Activated CD8-positive, alpha-beta memory T cell treated with anti-CD3 and anti-CD28 coated beads, Interleukin-2, amount 10 ng/mL, durations not matched to agents 7 days and 5 days (primary cell): ENCODE results near the gene NDUFV1. TPM values are rescaled to one million over a fixed set of nuclear protein-coding genes. Genes with fewer than 3 reads are reported as not detected.
"Not testable (repeated sequence)": the region's sequence is repeated elsewhere in the genome, so short reads cannot be mapped to it uniquely, and the experiment has no call there.

Experiments
- ATAC-seq: fragments of 150-1000 bp; cut with Tn5 transposase; one replicate; pipeline ENCODE4 v1.10.0; 2021; ENCODE audit warnings: moderate library complexity
- CTCF ChIA-PET: fragments of 350-600 bp; sonication (Branson Sonifier 250); formaldehyde crosslinking; loops from one replicate; lab custom pipeline; 2021; ENCODE audit warnings: antibody characterized with exemption; lab: Charles Lee
- DNase-seq: peaks from one replicate; pipeline ENCODE4 v3.0.0-alpha.2; 2020
- H3K27ac Mint-ChIP-seq: one replicate; pipeline ENCODE4 v1.8.0; 2021; ENCODE audit warnings: mild to moderate bottlenecking, mixed read lengths
- H3K27me3 Mint-ChIP-seq: one replicate; pipeline ENCODE4 v1.8.0; 2021; ENCODE audit warnings: mixed read lengths
- H3K36me3 Mint-ChIP-seq: one replicate; pipeline ENCODE4 v1.8.0; 2021; ENCODE audit warnings: mild to moderate bottlenecking, mixed read lengths
- H3K4me1 Mint-ChIP-seq: one replicate; pipeline ENCODE4 v1.8.0; 2021; ENCODE audit warnings: mixed read lengths
- H3K4me3 Mint-ChIP-seq: one replicate; pipeline ENCODE4 v1.8.0; 2021; ENCODE audit warnings: mild to moderate bottlenecking, moderate library complexity, mixed read lengths
- H3K9me3 Mint-ChIP-seq: one replicate; pipeline ENCODE4 v1.8.0; 2022; ENCODE audit warnings: low read depth, mixed read lengths
- total RNA-seq, 2 experiments: library from RNA; stranded (reverse); gene quantifications; one replicate each; pipeline ENCODE4 v1.2.3, GENCODE V29; 2021

NDUFV1 gene
- total RNA-seq, 2 experiments from 2014 or later = 239 to 252 TPM

DNA sequence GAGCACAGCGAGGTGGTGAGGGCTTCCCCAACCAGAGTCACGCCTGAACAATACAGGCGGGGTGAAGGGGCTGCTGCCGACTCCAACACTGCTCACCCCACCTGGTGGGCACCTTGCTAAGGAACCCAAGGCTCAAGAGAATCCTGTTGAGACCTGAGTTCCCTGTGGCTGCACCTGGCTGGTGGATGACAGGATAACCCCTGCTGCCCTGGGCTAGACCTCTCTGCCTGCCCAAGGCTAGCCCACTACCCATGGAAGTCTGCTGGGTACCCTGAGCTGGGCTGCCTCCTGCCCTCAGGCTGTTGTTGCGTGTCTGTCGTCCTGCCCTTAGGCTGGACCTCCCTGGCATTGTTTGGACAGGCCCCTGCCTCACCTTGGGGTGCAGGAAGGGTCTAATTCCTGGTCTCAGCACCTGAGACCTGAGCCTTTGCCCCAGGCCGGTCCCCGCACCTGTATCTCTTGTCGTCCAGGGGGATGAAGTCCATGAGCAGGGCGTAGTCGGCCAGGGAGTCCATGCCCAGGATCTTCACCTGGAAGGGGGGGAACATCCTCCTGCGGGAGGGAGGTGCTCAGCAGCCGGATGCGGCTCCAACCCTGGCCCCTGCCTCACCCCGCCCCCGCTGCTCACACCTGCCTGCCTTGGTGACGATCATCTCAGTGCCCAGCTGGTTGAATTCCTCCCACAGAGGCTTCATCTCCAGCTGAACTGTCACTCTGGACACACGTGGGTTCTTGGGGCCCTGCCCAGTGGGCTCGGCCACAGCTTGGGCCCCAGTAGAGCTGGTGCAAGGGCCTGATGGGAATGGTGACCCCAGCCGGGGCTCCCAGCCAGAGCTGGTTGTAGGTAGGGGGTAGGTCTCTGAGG, 27.9 kb downstream of the NDUFV1 start:
- no peaks in the 10 kb centered on the region for H3K36me3 Mint-ChIP-seq
- H3K27me3 Mint-ChIP-seq = peaks cover 4% of the 10 kb centered on the region
- DNase-seq = no peak
- ATAC-seq = no peak
- CTCF ChIA-PET = interaction anchor here (1.7 to 8.4 kb wide), 3 partner anchors 12 to 17 kb away, joined by 5 to 157 read pairs (median 18); partner anchors contain the start of gene ACY3
- peaks cover 16% of the 10 kb centered on the region for H3K4me1 Mint-ChIP-seq
- no peaks in the 10 kb centered on the region for H3K9me3 Mint-ChIP-seq
- no peak overlapping the region for H3K27ac Mint-ChIP-seq
- H3K4me3 Mint-ChIP-seq = no peak overlapping the region

DNA sequence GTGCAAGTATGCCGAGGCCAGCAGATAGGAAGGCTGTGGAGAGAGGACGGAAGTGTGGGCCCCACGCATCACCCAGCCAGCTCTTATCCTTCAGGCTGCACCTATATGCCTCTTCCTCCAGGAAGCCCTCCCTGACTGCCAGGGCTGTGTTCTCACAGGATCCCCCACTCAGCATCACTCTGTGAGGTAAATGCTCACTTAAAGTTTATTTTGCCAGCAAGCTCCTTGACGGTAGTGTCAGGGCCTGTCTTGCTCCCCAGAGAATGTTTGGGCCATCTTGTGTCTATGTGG, 28.4 kb downstream of the NDUFV1 start:
- ATAC-seq (no peak), DNase-seq (no peak)
- Mint-ChIP-seq H3K4me1 (peaks cover 18% of the 10 kb centered on the region), H3K4me3 (no peak overlapping the region), H3K27ac (no peak overlapping the region), H3K9me3 (no peaks in the 10 kb centered on the region), H3K27me3 (peaks cover 4% of the 10 kb centered on the region), H3K36me3 (no peaks in the 10 kb centered on the region)
- CTCF ChIA-PET = interaction anchor here (1.1 to 4.2 kb wide), 4 partner anchors 11 to 33 kb away, joined by 4 to 20 read pairs (median 12); partner anchors contain the start of gene ACY3

DNA sequence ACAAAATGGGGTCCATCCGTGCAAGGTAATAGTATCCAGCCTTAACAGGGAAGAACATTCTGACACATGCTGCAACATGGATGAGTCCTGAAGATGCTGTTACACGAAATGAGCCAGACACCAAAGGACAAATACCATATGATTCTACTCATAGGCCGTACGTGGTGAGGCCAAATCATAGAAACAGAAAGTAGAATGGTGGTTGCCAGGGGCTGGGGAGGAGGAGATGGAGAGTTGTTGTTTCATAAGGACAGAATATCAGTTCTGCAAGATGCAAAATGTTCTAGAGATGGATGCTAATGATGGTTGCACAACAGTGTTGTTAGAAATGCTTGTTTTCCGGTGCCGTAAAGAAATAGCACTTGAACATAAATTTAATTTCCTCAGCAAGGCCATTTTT, 30.2 kb downstream of the NDUFV1 start:
- peaks cover 13% of the 10 kb centered on the region for H3K4me1 Mint-ChIP-seq
- H3K27ac Mint-ChIP-seq = no peak overlapping the region
- H3K36me3 Mint-ChIP-seq = no peaks in the 10 kb centered on the region
- no peak for DNase-seq
- CTCF ChIA-PET = interaction anchor here (0.7 to 4.2 kb wide), 4 partner anchors 8 to 22 kb away, joined by 3 to 20 read pairs (median 10); no protein-coding TSS in a partner anchor
- H3K4me3 Mint-ChIP-seq = no peak overlapping the region
- peaks cover 4% of the 10 kb centered on the region for H3K27me3 Mint-ChIP-seq
- no peak for ATAC-seq
- no peaks in the 10 kb centered on the region for H3K9me3 Mint-ChIP-seq

DNA sequence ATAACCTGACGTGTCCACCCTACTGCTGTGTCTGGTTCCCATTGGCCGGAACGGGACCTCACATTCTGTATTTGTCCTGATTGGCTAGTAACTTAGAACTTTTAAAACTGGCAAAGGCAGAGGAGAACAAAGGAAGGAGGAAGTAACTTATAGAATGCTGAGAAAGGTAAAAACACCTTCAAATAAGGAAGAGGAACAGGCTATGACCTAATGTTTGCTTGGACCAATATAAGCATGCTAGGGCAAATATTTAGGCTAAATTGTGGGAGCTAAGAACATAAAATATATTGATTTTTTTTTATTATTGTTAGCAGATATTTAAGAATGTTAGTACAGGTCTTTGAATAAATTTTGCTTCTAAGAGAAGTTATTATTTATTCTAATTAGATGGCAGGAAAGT, 30.7 kb downstream of the NDUFV1 start:
- H3K36me3 Mint-ChIP-seq, H3K4me3 Mint-ChIP-seq, DNase-seq, H3K27ac Mint-ChIP-seq, ATAC-seq, H3K27me3 Mint-ChIP-seq, H3K9me3 Mint-ChIP-seq: not testable (repeated sequence)
- H3K4me1 Mint-ChIP-seq = peaks cover 13% of the 10 kb centered on the region
- CTCF ChIA-PET = interaction anchor here (0.7 to 4.2 kb wide), 3 partner anchors 8 to 21 kb away, joined by 3 to 20 read pairs (median 5); no protein-coding TSS in a partner anchor

DNA sequence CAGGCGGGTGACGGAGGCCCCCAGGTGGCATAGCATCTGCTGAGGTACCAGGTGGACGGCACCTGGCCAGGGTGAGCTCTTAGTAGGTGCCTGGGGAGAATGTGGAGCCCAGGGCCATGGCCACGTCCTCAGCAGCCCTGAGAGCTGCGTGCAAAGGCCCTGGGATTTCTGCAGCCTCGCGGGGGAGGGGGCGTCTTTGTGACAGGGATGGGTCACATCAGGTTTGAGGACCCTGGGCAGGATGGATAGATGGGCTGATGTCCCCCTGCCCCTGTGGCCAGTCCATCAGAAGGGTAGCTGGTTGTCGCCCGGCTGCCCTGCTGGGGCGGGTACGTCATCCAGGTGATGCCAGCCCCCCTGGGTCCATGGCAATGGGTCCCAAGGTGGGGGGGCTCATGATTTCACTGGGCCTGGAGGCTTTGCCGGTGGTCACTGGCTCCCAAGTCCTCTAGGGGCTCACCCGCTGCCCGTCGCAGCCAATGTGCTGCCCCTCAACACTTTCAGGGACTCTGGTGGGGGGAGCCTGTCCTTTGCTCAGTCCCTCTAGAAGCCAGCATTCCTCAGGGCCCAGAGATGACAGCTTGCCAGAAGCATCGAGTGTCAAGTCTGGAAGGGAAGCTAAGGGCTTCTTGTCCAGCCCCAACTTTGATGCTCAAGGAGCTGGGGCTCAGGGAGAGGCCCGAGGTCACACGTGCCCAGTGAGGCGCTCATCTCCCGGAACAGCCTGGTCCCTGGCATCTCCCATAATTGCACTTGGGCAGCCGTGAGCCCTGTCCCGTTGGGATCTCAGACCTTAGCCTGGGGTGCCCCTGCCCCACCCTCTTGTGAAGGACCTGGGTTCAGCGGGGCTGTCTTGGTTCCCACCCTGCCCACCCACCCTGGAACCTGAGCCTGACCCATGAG, 32.0 kb downstream of the NDUFV1 start:
- Mint-ChIP-seq H3K27me3 (peaks cover 4% of the 10 kb centered on the region), H3K4me3 (no peak overlapping the region), H3K9me3 (no peaks in the 10 kb centered on the region), H3K4me1 (peaks cover 13% of the 10 kb centered on the region), H3K36me3 (no peaks in the 10 kb centered on the region), H3K27ac (no peak overlapping the region)
- DNase-seq (no peak), ATAC-seq (no peak)
- CTCF ChIA-PET = interaction anchor here (1.0 to 4.2 kb wide), 6 partner anchors 9 to 58 kb away, joined by 3 to 22 read pairs (median 4); partner anchors contain the start of gene NUDT8

DNA sequence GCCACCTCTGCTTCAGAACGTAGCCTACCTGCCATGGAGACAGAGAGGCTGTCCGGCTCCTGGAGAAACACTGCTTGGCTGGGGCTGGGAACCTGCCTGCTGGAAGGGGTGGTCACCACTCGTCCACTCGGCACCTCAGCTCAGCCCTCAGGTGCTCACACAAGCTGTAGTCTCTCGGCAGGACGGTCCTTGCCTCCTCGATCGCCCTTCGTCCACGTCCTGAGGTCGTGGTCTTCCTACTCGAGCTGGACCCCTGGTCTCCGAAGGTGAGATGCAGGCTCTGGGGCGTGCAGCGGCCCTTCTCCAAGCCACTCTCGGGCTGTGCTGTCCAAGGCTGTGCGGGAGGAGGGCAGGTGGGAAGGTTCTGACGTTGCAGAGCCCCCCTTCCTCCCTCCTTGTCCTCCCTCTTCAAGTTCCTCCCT, 32.7 kb downstream of the NDUFV1 start, which contains the start of gene TBX10:
Gene TBX10 (minus strand): TSS at position 326 of the 422 bp plus-strand sequence. CDS start 291 bp downstream, at position 35.
- Mint-ChIP-seq H3K36me3 (no peaks in the 10 kb centered on the region), H3K27ac (no peak within 1 kb of the TSS), H3K9me3 (peaks cover 3% of the 10 kb centered on the region), H3K4me3 (no peak within 1 kb of the TSS), H3K4me1 (peaks cover 15% of the 10 kb centered on the region), H3K27me3 (peaks cover 4% of the 10 kb centered on the region)
- DNase-seq (no peak), ATAC-seq (no peak)
- CTCF ChIA-PET = interaction anchor here (0.7 to 4.2 kb wide), 7 partner anchors 10 to 59 kb away, joined by 3 to 22 read pairs (median 3); partner anchors contain the start of gene NUDT8

DNA sequence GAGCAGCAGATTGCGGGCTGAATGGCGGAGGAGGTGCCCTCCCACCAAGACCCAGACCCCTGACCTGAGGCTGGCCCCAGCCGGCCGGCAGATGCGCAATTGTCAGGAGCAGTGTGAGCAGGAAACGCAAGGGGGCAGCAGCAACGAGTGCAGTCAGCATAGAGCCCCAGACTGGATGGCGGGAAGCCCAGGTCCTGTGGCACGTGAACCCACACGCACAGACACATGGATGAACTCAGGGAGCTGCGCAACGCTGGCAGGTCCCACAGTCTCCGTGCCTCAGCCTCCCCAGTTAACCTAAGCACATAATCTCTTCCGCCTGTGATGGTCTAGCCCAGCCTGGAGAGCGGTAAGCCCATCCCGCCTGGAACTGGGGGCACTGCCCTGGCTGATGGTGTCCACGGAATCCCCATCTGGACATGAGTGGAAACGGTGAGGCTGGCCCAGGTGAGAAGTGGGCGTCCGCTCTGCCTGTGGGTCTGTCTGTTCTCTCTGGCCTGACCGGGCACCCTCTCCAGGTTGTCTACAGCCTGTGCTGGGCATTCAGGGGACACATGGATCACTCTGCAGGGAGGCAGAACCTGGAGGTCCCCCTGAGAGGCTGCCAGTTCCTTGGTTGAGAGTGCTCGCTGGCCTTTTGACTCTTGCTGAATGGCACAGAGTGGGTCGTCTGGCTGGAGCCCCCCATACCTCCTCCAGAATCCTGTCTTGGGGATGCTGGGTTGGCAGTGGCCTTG, 33.5 kb downstream of the NDUFV1 start:
- H3K27ac Mint-ChIP-seq = no peak overlapping the region
- CTCF ChIA-PET = interaction anchor here (0.6 to 3.3 kb wide), 5 partner anchors 10 to 19 kb away, joined by 3 to 22 read pairs (median 3); partner anchors contain the start of gene NUDT8
- H3K4me1 Mint-ChIP-seq = peaks cover 15% of the 10 kb centered on the region
- H3K4me3 Mint-ChIP-seq = no peak overlapping the region
- peak; percentile 76 for DNase-seq
- H3K36me3 Mint-ChIP-seq = no peaks in the 10 kb centered on the region
- H3K27me3 Mint-ChIP-seq = peaks cover 4% of the 10 kb centered on the region
- peaks cover 3% of the 10 kb centered on the region for H3K9me3 Mint-ChIP-seq
- ATAC-seq = peak; percentile 84

DNA sequence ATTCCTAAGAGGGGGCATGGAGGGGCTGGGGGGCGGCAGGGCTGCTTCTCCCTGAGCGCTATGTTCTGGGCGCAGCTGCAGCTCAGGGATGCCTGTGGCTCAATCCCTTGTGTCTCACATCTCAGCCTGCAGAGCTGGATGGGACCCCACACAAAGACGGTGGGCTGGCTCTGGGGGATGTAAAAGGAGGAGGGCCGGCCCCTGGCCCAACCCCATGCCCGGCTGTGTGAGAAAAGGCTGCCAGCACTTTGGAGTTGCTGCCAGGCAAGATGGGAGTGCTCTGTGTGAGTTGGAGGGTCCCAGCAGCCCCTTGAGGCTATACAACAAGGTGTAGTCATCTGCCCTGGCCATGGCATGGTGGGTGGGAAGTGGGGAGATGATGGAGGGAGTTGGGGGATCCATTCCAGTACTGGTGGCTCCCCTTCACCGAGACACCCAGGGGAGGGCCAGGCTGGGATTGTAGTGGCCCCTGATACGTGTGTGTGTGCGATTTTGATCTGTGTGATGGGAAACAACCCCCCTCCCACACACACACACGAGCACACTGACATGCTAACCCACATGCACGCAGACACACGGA, 34.1 kb downstream of the NDUFV1 start:
- H3K4me3 Mint-ChIP-seq = no peak overlapping the region
- DNase-seq = no peak
- no peaks in the 10 kb centered on the region for H3K36me3 Mint-ChIP-seq
- no peak for ATAC-seq
- no peak overlapping the region for H3K27ac Mint-ChIP-seq
- H3K4me1 Mint-ChIP-seq = peaks cover 19% of the 10 kb centered on the region
- peaks cover 3% of the 10 kb centered on the region for H3K9me3 Mint-ChIP-seq
- CTCF ChIA-PET = interaction anchor here (0.6 to 3.3 kb wide), 4 partner anchors 10 to 19 kb away, joined by 3 to 22 read pairs (median 3); partner anchors contain the start of gene NUDT8
- peaks cover 4% of the 10 kb centered on the region for H3K27me3 Mint-ChIP-seq

DNA sequence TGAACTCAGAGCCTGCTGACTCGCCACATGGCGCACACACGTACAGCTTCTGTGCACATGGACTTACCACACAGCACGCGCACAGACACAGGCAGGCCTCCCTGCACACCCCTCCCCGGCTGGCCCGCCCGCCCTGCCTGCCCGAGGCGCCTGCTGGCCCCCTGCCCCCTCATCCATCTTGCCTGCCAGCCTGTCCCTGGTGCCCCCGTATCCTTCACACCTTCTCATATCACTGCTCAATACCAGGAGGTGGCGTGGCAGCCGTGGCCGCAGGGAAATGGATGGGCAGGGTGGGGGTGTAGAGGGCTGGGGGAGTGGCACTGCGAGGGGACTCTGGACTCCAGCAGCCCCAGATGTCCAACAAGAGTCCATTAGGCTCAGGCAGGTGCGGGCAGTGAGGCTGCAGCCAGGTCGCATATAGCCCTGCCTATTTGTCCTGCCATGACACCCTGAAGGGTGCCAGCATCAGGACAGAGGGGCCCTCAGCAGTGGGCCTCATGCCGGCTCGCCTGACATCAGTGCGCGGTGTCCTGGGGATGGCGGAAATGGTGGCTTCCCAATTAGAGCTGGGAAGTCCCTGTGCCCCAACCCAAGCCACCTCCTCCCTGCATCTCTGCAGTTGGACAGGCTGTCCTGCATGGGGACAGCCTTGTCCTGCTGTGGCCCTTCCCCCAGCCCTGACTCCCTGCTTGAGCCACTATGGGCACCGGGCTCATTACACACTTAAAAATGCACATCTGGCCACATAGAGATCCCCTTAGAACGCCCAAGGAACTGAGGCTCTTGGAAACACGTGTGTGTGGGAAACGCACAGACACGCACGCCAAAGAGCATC, 34.8 kb downstream of the NDUFV1 start:
- DNase-seq (no peak), ATAC-seq (no peak)
- CTCF ChIA-PET = interaction anchor here (9.9 kb wide), 1 partner anchor 17 kb away, joined by 111 read pairs; no protein-coding TSS in a partner anchor
- Mint-ChIP-seq H3K27ac (no peak overlapping the region), H3K4me1 (peaks cover 26% of the 10 kb centered on the region), H3K9me3 (peaks cover 3% of the 10 kb centered on the region), H3K27me3 (peaks cover 4% of the 10 kb centered on the region), H3K36me3 (no peaks in the 10 kb centered on the region), H3K4me3 (no peak overlapping the region)

DNA sequence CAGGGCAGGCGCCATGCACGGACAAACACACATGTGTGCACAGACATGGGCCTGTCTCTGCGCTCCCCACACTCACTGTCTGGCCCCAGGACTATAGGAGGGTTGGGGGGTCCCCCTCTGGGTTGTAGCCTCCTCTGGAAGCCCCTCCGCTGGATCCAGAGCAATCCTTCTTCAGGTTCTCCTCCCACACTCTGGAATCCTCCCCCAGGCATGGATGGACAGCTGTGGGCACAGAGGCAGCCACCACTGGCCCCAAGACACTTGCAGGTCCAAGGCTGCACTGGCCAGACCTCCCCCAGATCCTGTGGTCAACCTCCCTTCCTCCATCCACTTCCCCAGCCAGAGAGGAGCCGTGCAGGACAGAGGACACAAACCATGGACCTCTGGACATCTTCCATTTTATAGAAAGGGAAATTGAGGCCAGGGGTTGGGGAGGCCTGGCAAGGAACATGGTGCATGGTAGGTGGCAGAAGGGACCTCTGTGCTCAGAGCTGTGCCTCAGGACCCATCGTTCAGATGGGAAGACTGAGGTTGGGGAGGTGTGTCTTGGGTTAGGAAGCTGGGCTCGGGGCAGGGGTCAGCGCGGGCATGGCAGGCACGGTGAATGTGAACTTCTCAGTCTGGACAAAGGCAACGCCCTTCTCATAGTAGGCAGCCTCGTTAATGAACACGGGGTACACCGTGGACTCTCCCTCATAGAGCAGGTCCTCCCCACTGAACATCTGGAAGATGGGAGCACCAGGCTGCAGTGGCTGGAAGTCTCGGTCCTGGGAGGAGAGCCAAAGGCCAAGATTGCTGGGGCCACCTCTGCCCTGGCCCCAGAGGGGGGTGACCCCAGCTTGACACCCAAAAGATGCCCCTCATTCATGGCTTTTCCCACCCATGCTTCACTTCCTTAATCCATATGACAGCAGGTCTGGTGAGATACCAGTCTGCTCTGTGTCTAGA, 35.7 kb downstream of the NDUFV1 start:
- DNase-seq (no peak), ATAC-seq (no peak)
- peaks cover 3% of the 10 kb centered on the region for H3K9me3 Mint-ChIP-seq
- H3K4me1 Mint-ChIP-seq = peaks cover 25% of the 10 kb centered on the region
- peaks cover 4% of the 10 kb centered on the region for H3K27me3 Mint-ChIP-seq
- no peak overlapping the region for H3K4me3 Mint-ChIP-seq
- no peak overlapping the region for H3K27ac Mint-ChIP-seq
- no peaks in the 10 kb centered on the region for H3K36me3 Mint-ChIP-seq
- CTCF ChIA-PET = interaction anchor here (1.4 to 9.9 kb wide), 2 partner anchors 13 to 16 kb away, joined by 7 to 111 read pairs; partner anchors contain the start of gene NUDT8
